ENCODE measurements around the gene CCNC.

DNA sequence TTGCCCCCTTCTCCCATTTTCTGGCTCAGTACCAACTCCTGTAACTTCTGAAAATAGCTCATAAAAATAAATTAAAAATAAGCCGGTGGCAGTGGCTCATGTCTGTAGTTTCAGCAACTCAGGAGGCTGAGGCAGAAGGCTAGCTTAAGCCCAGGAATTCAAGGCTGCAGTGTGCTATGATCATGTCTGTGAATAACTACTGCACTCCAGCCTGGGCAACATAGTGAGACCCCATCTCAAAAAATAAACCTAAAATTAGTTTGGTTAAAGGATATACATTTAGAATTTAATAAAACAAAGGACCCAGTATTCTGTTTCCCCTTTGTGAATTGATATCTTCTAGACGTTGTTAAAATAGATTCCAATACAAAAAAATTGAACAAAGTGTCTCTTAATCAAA lies 48.7 kb upstream of the CCNC start:
- TF ChIP-seq, protein P1, sequence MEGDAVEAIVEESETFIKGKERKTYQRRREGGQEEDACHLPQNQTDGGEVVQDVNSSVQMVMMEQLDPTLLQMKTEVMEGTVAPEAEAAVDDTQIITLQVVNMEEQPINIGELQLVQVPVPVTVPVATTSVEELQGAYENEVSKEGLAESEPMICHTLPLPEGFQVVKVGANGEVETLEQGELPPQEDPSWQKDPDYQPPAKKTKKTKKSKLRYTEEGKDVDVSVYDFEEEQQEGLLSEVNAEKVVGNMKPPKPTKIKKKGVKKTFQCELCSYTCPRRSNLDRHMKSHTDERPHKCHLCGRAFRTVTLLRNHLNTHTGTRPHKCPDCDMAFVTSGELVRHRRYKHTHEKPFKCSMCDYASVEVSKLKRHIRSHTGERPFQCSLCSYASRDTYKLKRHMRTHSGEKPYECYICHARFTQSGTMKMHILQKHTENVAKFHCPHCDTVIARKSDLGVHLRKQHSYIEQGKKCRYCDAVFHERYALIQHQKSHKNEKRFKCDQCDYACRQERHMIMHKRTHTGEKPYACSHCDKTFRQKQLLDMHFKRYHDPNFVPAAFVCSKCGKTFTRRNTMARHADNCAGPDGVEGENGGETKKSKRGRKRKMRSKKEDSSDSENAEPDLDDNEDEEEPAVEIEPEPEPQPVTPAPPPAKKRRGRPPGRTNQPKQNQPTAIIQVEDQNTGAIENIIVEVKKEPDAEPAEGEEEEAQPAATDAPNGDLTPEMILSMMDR (IDR thresholded peaks at IDR 0.05) = no peak
- TF ChIP-seq EP300 (IDR thresholded peaks at IDR 0.05) = no peak
- no peak for TF ChIP-seq POLR2A (IDR thresholded peaks at IDR 0.05)
